NCI-H2107 (cell line): ENCODE data around the gene ZBTB17.

Experiments
- DNase-seq: peaks from one replicate; lab custom pipeline; 2025; lab: John Stamatoyannopoulos, UW

ZBTB17 gene

GRCh38 chr1:15960808-15961207, 15.1 kb downstream of the ZBTB17 start:
- no peak for DNase-seq

GRCh38 chr1:15959827-15960446, 16.0 kb downstream of the ZBTB17 start:
- no peak for DNase-seq

- DNase-seq: no peak
Observed at GRCh38 chr1:15959424-15959823, 16.5 kb downstream of the ZBTB17 start.

GRCh38 chr1:15958793-15959192, 17.1 kb downstream of the ZBTB17 start:
- no peak for DNase-seq

GRCh38 chr1:15958111-15958510, 17.8 kb downstream of the ZBTB17 start:
- DNase-seq: no peak

- DNase-seq: no peak
Observed at GRCh38 chr1:15957221-15958095, 18.4 kb downstream of the ZBTB17 start.

- DNase-seq: no peak
Observed at GRCh38 chr1:15956150-15956549, 19.8 kb downstream of the ZBTB17 start.

GRCh38 chr1:15955552-15955951, 20.3 kb downstream of the ZBTB17 start:
- DNase-seq: no peak

- no peak for DNase-seq
Observed at GRCh38 chr1:15954316-15954715, 21.6 kb downstream of the ZBTB17 start.

GRCh38 chr1:15953791-15954241, 22.1 kb downstream of the ZBTB17 start:
- no peak for DNase-seq

- DNase-seq: no peak
Observed at GRCh38 chr1:15953294-15953771, 22.6 kb downstream of the ZBTB17 start.

- no peak for DNase-seq
Observed at GRCh38 chr1:15952317-15953258, 23.3 kb downstream of the ZBTB17 start.

- no peak for DNase-seq
Observed at GRCh38 chr1:15951341-15952153, 24.4 kb downstream of the ZBTB17 start.

- DNase-seq: no peak
Observed at GRCh38 chr1:15950763-15951295, 25.1 kb downstream of the ZBTB17 start.

- no peak for DNase-seq
Observed at GRCh38 chr1:15950302-15950701, 25.6 kb downstream of the ZBTB17 start.

GRCh38 chr1:15949453-15950245, 26.3 kb downstream of the ZBTB17 start:
- no peak for DNase-seq

GRCh38 chr1:15948595-15949452, 27.1 kb downstream of the ZBTB17 start:
- no peak for DNase-seq

GRCh38 chr1:15948091-15948591, 27.8 kb downstream of the ZBTB17 start:
- no peak for DNase-seq
